Right forelimb (tissue), 1 donor: ENCODE results near the gene BMPR2.
"Not testable (repeated sequence)": the region's sequence is repeated elsewhere in the genome, so short reads cannot be mapped to it uniquely, and the experiment has no call there.

Source experiments
- DNase-seq: peaks from one replicate; pipeline ENCODE4 v3.0.0-alpha.2; 2018

The BMPR2 gene

DNA sequence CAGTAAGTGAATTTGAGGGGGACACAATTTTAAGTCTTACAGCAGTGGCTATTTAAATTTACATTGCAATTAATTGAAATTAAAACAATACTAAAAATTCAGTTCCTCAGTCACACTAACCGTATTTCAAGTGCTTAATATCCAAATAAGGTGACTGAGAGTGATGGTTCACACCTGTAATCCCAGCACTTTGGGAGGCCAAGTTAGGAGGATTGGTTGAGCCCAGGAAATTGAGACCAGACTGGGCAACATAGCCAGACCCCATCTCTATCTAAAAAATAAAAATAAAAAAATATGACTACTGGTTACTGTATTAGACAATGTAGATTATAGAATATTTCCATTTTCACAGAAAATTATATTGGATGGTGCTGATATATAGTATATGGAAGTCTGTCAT is 79.0 kb downstream of the BMPR2 start:
- DNase-seq = no peak

DNA sequence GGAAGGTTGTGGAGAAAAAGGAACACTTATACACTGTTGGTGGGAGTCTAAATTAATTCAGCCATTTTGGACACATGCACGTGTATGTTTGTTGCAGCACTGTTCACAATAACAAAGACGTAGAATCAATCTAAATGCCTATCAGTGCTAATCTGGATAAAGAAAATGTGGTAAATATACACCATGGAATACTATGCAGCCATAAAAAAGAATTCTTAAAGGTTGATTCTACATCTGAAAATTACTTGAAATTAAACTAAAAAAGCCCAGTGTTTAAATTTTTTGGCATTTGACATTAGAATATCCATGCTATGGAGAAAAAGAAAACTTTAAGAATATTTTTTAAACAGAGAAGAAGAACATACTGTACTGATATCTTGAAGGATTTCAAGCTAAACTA is 84.0 kb downstream of the BMPR2 start:
- no peak for DNase-seq

DNA sequence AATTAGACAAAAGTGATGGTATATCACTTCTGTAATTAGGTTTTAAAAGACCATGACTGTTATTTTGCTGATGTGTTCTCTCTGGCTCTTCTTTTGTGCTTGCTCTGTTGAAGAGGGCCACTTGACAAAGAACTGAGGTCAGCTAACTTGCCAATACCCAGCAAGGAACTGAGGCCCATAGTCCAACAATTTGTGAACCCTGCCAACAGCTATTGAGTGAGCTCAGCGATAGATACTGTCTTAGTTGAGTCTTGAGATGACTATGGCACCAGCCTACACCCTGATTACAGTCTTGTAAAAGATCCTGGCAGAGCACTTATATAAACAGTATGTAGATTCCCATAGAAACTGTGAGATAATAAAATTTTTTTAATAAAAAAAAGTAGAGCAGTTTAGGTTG is 103.0 kb downstream of the BMPR2 start:
- no peak for DNase-seq

DNA sequence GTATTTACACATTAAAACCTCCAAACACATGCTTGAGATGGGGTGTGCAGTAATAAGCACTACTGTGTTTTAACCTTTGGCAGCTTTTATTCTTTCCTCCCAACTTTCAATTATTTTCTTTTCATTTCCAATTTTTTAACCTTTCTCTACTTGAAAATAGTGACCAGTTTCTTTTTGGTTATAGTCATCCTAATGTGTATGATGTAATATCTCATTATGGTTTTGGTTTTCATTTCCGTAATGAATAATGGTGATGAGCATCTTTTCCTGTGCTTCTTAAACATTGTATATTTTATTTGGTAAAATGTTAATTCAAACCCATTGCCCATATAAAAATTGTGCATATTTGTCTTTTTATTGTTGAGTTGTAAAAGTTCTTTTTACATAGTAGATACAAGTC is 103.5 kb downstream of the BMPR2 start:
- no peak for DNase-seq

DNA sequence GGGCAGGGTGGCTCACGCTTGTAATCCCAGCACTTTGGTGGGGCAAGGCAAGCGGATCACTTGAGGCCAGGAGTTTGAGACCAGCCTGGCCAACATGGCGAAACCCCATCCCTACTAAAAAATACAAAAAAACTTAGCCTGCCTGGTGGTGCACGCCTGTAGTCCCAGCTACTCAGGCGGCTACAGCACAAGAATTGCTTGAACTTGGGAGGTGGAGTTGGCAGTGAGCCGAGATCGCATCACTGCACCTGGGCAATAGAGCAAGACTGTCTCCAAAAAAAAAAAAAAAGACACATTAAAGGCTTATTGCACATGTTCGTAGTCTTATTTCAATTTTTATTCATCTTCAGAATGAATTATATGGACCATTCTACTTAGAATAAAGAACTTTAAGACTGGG is 110.2 kb downstream of the BMPR2 start:
- DNase-seq = no peak

DNA sequence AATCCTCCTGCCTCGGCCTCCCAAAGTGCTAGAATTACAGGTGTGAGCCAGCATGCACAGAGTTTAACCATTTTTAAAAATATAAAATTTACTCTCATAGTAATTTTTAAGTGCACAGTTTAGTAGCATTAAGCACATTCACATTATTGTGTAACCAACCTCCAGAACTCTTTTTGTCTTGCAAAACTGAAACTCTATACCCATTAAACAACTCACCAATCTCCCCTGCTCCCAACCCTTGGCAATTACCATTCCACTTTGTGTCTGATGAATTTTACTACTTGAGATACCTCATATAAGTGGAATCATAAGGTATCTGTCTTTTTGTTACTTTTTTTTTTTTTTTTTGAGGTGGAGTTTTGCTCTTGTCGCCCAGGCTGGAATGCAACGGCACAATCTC is 112.5 kb downstream of the BMPR2 start:
- DNase-seq = no peak

DNA sequence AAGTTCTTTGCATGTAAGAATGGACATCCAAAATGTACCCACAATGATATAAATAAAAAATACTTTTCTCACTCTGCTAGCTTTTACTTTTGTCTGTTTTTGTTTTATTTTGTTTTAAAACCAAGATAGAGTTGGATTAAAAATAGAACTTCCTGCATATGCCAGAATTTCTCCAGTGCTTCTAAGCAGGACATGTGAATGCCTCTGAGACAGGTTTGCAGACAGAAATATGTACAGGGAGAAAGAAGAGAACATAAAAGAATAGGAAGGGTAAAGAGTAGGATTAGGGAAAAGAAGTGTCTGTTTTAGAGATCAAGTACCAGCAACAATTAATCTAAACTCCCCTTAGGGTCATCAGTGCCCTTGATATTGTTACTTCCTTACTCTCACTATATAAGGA is 114.4 kb downstream of the BMPR2 start:
- DNase-seq = no peak

DNA sequence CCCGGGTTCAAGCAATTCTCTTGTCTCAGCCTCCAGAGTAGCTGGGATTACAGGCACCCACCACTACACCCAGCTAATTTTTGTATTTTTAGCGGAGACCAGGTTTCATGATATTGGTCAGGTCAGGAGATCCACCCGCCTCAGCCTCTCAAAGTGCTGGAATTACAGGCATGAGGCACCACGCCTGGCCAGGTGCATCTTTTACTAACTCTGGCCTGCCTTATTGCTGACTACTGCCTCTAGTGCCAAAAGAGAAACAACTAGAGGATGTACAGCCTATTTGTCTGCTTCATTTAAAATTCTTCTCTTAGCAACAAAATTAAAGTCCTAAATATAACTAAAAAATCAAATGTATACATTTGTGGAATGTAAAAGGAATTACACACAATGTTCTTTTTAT is 115.4 kb downstream of the BMPR2 start:
- no peak for DNase-seq

DNA sequence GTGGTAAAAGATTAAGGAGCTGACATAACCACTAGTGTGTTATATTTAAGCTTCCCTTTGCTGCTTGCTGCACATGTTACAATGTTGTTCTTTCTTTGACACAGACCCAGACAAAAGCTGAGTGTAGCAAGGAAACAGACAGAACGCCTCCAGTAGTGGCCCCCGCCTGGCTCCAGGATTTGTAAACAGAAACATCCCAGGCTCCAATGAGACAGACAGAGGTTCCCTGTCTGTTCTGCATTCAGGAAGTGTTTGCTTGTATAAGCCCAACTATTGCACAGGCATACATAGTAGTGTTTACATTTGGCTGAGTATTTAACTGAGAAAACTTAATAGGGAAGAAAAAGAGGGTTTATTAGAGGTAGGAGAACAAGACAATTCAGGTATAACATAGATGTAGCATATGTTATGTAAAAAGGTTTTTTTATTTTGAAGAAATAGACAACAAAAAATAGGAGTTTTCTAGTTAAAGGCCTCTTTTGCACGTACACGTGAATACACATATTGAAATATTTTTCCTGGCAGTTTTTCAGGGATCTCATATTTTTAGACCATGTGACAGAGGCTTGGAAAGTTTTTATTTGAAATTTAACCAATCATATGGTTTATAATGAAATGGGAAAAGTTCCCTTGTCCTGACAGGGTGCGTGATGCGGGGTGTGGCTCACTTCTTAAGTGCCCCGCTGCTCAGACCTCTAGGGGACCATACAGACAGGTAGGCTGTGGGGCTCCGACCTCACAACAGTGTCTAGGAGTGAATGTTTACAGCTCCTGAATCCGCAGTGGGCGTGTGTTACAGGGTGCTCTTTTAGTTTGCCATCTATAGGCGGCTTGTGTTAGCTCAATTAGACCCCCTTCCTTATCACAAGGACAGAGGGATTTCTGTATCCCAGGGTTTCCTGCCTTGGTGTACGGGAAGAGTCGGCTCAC is 118.4 kb downstream of the BMPR2 start:
- peak; percentile 51 for DNase-seq

DNA sequence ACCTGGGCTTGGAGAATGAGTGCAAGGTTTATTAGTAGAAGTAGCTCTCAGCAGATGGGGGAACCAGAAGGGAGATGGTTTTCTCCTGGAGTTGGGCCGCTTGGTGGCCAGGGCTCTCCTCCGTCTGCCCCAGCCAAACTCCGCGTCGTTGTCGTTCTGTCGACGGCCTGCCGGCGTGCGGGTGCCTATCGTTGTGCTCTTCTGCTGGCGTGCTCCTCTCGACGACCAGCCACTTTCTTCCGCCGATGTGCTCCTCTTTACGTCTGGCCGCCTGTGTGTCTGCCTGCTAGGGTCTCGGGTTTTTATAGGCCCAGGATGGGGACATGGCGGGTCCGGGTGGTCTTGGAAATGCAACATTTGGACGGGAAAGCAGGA is 119.1 kb downstream of the BMPR2 start:
- no peak for DNase-seq

DNA sequence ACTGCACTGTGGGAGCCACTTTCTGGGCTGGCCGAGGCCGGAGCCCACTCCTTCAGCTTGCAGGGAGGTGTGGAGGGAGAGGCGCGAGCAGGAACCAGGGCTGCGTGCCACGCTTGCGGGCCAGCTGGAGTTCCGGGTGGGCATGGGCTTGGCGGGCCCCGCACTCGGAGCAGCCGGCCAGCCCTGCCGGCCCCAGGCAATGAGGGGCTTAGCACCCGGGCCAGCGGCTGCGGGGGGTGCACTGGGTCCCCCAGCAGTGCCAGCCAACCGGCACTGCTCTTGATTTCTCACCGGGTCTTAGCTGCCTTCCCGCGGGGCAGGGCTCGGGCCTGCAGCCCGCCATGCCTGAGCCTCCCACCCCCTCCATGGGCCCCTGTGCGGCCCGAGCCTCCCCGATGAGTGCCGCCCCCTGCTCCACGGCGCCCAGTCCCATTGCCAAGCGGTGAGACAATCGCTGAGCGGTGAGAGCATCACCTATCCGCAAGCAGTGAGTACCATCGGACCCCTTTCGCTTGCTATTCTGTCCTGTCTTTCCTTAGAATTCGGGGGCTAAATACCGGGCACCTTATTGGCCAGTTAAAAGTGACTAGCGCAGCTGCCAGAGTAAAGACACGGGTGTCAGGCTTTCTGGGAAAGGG is 120.8 kb downstream of the BMPR2 start:
- DNase-seq = not testable (repeated sequence)

DNA sequence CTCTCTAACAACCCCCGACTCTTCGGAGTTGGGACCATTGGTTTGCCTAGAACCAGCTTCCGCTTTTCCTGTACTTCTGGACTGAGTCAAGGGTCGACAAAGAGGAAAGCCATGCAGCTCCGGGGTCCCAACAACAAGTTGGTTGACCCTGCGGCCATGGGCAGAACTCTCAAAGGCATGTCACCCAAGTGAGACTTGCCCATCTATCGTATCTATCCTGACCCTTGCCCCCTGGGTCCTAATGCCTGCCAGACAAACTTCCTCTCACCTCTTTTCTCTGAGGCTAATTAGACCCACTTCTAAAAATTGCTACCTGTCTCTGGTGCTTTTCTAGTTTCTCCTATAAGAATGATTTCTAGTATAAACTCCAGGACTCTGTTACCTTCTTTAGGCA is 121.3 kb downstream of the BMPR2 start:
- DNase-seq = not testable (repeated sequence)

DNA sequence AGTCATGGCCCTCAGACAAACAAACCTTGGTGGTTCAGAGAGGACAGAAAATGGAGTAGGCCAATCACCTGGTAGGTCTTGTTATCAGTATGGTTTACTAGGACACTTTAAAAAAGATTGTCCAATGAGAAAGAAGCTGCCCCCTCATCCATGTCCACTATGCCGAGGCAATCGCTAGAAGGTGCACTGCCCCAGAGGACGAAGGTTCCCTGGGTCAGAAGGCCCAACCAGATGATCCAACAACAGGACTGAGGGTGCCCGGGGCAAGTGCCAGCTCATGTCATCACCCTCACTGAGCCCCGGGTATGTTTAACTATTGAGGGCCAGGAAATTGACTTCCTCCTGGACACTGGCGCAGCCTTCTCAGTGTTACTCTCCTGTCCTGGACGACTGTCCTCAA is 123.7 kb downstream of the BMPR2 start:
- DNase-seq = not testable (repeated sequence)

DNA sequence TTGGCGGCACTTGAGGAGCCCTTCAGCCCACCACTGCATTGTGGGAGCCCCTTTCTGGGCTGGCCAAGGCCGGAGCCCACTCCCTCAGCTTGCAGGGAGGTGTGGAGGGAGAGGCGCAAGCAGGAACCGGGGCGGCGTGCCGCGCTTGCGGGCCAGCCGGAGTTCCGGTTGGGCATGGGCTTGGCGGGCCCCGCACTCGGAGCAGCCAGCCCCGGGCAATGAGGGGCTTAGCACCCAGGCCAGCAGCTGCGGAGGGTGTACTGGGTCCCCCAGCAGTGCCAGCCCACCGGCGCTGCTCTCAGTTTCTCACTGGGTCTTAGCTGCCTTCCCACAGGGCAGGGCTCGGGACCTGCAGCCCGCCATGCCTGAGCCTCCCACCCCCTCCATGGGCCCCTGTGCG is 127.1 kb downstream of the BMPR2 start:
- not testable (repeated sequence) for DNase-seq

DNA sequence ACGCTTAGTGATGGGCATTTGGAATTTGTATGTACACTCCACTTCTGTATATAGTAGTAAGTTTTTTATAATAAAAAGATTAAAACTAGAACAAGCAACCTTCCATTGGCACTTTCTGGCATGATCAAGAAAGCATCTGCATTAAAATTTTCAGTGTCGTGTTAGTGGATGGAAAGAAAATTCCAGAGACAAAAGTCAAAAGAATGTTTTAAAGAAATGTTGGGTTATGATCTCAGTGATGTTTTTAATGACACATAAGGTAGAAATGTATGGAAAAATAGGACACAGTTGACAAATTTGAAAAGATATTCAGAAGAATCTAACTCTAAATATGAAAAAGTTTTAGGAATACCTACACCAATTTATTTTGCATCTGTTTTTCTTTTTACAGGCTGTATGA is 132.6 kb downstream of the BMPR2 start:
- DNase-seq = no peak

DNA sequence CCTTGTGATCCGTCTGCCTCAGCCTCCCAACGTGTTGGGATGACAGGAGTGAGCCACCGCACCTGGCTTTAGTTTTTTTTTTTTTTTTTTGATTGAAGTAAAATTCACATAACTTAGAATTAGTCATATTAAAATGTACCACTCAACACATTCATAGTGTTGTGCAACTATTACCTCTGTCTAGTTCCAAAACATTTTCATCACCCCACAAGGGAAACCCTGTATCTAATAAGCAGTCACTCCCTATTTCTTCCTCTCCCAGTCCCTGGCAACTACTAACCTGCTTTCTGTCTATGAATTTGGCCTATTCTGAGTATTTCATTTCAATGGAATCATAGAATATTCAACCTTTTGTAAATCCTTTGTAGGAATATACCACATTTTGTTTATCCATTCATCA is 134.8 kb downstream of the BMPR2 start:
- DNase-seq = no peak

DNA sequence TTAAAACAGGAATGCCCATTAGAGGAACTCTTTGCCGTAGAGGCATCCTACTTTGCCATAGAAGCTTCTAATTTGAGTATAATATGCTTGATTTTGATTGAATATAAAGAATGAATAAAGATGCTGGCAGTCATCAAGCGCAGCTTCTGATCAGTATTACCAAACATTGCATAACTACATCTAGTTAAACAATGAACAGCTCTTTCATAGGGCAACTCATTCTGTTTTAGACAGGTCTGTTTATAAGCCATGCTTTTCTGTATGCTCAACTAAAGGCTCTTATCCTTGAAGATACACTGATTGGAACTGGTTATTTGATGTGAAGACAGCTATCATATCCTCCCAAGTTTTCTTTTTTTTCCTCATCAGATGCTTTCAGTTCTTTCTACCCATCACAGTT is 136.0 kb downstream of the BMPR2 start:
- DNase-seq = no peak

DNA sequence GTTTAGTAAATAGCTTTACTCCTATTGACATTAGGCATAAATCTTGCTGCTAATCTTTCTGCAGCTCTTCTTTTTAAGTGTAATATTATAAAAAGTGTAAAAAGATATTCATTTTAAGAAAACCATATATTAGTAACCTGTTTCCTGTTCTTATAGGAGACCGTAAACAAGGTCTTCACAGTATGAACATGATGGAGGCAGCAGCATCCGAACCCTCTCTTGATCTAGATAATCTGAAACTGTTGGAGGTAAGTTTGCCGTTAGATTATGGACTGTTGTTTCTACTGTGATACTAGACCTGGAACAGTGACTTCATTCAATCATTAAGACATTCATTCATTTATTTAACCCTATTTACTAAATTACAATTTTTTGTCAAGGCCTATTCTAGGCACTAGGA is 138.6 kb downstream of the BMPR2 start:
- no peak for DNase-seq

DNA sequence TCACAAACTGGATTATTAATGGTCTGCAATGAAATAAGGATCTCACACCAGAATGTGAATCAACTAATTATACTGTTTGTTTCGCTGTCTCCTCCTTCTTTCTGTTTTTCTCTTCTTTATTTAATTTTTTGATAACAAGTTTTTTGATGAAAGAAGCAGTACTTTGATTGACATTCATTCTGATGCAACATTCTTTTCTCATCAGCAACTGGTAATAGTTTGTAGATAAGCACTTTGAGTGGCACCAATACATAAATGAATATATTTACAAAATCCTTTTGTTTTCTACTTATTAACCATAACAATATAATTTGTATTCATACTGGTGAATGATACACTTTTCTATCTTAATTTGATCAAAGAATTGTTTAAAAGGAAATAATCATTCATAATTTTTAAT is 143.3 kb downstream of the BMPR2 start:
- DNase-seq = no peak

DNA sequence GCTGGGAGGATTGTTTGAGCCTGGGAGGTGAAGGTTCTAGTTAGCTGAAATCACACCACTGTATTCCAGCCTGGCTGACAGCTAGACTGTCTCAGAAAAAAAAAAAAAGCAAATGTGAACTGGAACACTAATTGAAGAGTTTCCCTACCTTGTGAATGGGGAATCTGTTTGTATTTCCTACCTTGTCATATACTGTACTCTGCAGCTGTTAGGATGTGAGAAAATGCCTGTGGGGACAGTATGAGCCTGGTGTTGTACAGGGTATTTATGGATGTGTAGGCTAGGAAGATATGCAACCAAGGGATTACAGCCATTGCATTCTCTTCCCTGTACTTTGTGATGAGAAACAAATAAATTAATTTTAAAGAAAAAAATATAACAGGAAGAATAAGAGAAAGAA is 145.3 kb downstream of the BMPR2 start:
- DNase-seq = no peak

DNA sequence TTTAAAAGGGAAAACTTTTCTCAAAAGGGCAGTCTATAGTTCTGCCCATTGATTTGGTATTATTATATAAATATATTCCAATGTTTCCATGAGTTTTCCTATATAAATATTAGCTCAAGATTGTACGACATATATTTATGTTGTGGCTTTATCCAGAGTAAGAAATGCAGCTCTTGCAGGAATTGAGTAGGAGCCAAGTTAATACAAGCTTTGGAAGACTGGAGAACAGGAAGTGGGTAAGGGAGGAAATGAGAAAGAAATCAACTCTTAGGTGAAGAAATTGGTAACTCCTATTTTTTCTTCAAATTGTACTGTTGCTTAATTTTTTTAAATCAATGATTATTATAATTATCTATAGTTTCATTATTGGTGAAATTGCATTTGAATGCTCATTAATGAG is 153.3 kb downstream of the BMPR2 start:
- no peak for DNase-seq

DNA sequence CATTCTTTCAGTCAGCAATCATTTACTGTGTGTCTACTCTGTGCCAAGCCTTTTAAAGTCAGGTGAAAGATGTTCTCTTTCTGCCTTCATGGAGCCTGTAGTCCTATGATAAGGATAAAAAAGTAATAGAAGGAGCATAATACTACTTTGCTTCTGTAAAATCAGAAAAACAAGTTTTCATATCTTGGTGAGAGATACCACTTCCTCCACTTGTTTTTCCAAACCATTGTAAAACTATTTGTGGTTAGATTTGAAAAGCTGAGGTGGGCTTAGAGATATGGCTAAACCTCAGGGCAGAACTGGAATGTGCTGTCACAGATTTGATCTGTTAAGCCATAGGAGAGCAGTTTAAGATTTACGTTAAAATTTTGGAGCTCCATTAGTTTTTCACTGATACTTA is 153.9 kb downstream of the BMPR2 start:
- no peak for DNase-seq

DNA sequence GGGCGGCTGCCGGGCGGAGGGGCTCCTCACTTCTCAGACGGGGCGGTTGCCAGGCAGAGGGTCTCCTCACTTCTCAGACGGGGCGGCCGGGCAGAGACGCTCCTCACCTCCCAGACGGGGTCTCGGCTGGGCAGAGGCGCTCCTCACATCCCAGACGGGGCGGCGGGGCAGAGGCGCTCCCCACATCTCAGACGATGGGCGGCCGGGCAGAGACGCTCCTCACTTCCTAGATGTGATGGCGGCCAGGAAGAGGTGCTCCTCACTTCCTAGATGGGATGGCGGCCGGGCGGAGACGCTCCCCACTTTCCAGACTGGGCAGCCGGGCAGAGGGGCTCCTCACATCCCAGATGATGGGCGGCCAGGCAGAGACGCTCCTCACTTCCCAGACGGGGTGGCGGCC is 159.2 kb downstream of the BMPR2 start:
- DNase-seq = not testable (repeated sequence)

DNA sequence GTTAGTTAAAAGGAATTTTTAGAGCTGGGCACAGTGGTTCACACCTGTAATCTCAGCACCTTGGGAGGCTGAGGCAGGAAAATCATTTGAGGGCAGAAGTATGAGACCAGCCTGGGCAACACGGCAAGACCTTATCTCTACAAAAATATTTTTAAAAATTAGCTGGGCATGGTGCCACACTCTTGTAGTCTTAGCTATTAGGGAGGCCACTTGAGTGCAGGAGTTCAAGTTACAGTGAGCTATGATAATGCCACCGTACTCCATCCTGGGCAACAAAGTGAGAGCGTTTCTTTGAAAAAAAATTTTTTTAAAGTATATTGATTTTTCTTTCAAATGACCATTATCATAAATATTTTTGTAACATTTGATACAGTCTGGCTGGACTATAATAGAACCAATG is 165.0 kb downstream of the BMPR2 start:
- DNase-seq = no peak

DNA sequence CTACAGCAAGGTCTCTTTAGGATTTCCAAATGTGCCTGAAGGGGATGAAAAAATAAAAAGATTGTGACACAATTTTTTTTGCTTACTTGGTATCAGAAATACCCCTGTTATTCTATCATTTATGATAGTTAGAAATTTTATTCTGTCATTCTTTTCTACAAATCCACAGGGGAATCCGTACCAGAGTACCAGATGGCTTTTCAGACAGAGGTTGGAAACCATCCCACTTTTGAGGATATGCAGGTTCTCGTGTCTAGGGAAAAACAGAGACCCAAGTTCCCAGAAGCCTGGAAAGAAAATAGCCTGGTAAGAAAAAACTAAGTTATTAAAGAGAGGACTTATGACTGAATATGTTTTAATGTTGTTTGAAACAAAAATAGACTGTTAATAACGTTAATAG is 166.0 kb downstream of the BMPR2 start:
- no peak for DNase-seq
